Neural cell (in vitro differentiated cells): ENCODE measurements around the gene NEURL2. TPM values are rescaled to one million over a fixed set of nuclear protein-coding genes. Genes with fewer than 3 reads are reported as not detected.
"Not testable (repeated sequence)": the region's sequence is repeated elsewhere in the genome, so short reads cannot be mapped to it uniquely, and the experiment has no call there.

Source experiments
- H2AFZ ChIP-seq: fragments of 200-600, 300-800 bp; sonication (generic), shearing (Covaris generic); 2 replicates; pipeline ENCODE4 v1.6.0; 2014; ENCODE audit warnings: low read depth, mild to moderate bottlenecking, antibody characterized with exemption, low read length, moderate library complexity
- H3F3A ChIP-seq: fragments of 200-600 bp; shearing (Covaris generic); 2 replicates; pipeline ENCODE4 v1.6.1; 2016; ENCODE audit warnings: mild to moderate bottlenecking, moderate library complexity, mixed read lengths, antibody characterized with exemption, low read length; ENCODE audit not compliant: insufficient read depth, poor library complexity, severe bottlenecking
- H3K27ac ChIP-seq: fragments of 200-600, 300-800 bp; sonication (generic), shearing (Covaris generic); 2 replicates; pipeline ENCODE4 v1.5.1; 2014; ENCODE audit warnings: mild to moderate bottlenecking, low read length, moderate library complexity
- H3K27me3 ChIP-seq: fragments of 300-800, 200-600 bp; sonication (generic), shearing (Covaris generic); 2 replicates; pipeline ENCODE4 v1.6.0; 2014; ENCODE audit warnings: mild to moderate bottlenecking, low read depth, low read length, moderate library complexity; ENCODE audit not compliant: insufficient read depth
- H3K36me3 ChIP-seq: fragments of 300-800, 200-600 bp; sonication (generic), shearing (Covaris generic); 2 replicates; pipeline ENCODE4 v1.5.1; 2014; ENCODE audit warnings: mild to moderate bottlenecking, antibody characterized with exemption, low read length, moderate library complexity; ENCODE audit not compliant: insufficient read depth
- H3K4me2 ChIP-seq: fragments of 300-800, 200-600 bp; sonication (generic), shearing (Covaris generic); 2 replicates; pipeline ENCODE4 v1.6.0; 2014; ENCODE audit warnings: mild to moderate bottlenecking, low read length
- H3K4me3 ChIP-seq: fragments of 300-800, 200-600 bp; sonication (generic), shearing (Covaris generic); 2 replicates; pipeline ENCODE4 v1.5.1; 2014; ENCODE audit warnings: mild to moderate bottlenecking, low read length, moderate library complexity
- H3K79me2 ChIP-seq: fragments of 200-600 bp; shearing (Covaris generic); replicated peaks from 2 replicates; pipeline ENCODE4 v1.6.0; 2014; ENCODE audit warnings: mild to moderate bottlenecking, low read length, moderate library complexity; ENCODE audit not compliant: insufficient read depth
- H3K9ac ChIP-seq: fragments of 300-800, 200-600 bp; sonication (generic), shearing (Covaris generic); 2 replicates; pipeline ENCODE4 v1.6.1; 2016; ENCODE audit warnings: mild to moderate bottlenecking, low read length, mixed read lengths
- H3K9me2 ChIP-seq: fragments of 200-600 bp; shearing (Covaris generic); 2 replicates; pipeline ENCODE4 v1.6.1; 2016; ENCODE audit warnings: mild to moderate bottlenecking, low read length, mixed read lengths; ENCODE audit not compliant: insufficient read depth
- H3K9me3 ChIP-seq: fragments of 200-600, 300-800 bp; sonication (generic), shearing (Covaris generic); 2 replicates; pipeline ENCODE4 v1.6.1; 2016; ENCODE audit warnings: mild to moderate bottlenecking, mixed run types, low read length, moderate library complexity, mixed read lengths
- H4K20me1 ChIP-seq: fragments of 200-600 bp; shearing (Covaris generic); 2 replicates; pipeline ENCODE4 v1.6.1; 2016; ENCODE audit warnings: mild to moderate bottlenecking, mixed run types; ENCODE audit not compliant: insufficient read depth
- EP300 ChIP-seq: fragments of 450-650 bp; conservative IDR thresholded peaks from 2 replicates; pipeline ENCODE4 v1.6.1; 2014; ENCODE audit warnings: antibody characterized with exemption, mild to moderate bottlenecking, moderate library complexity; ENCODE audit not compliant: poor library complexity, severe bottlenecking
- EZH2 ChIP-seq: fragments of 200-600, 300-800 bp; shearing (Covaris generic), sonication (generic); IDR thresholded peaks from 2 replicates; pipeline ENCODE4 v1.6.1; 2014; ENCODE audit warnings: antibody characterized with exemption, low read length, borderline replicate concordance, mild to moderate bottlenecking; ENCODE audit not compliant: insufficient read depth, poor library complexity, severe bottlenecking
- MXI1 ChIP-seq: fragments of 450-650 bp; conservative IDR thresholded peaks from 2 replicates; pipeline ENCODE4 v1.6.1; 2014; ENCODE audit warnings: antibody characterized with exemption, mild to moderate bottlenecking; ENCODE audit not compliant: poor library complexity, severe bottlenecking
- POLR2AphosphoS5 ChIP-seq: IDR thresholded peaks from 2 replicates; pipeline ENCODE4 v1.6.1; 2012
- RAD21 ChIP-seq: fragments of 450-650 bp; conservative IDR thresholded peaks from 2 replicates; pipeline ENCODE4 v1.6.1; 2014; ENCODE audit warnings: antibody characterized with exemption, mild to moderate bottlenecking, moderate library complexity
- SMC3 ChIP-seq: fragments of 450-650 bp; conservative IDR thresholded peaks from 2 replicates; pipeline ENCODE4 v1.6.1; 2014; ENCODE audit warnings: antibody characterized with exemption, mild to moderate bottlenecking, moderate library complexity; ENCODE audit not compliant: poor library complexity
- TAF1 ChIP-seq: IDR thresholded peaks from 2 replicates; pipeline ENCODE4 v1.6.1; 2012; ENCODE audit warnings: low read depth
- polyA plus RNA-seq: library from polyadenylated mRNA; depleted of rRNA; stranded (reverse); fragments of >200 nt; gene quantifications from 2 replicates; pipeline ENCODE4 v1.2.3, GENCODE V29; 2014
- TF ChIP-seq, protein P1 (sequence below): fragments of 450-650 bp; IDR thresholded peaks from 2 replicates; pipeline ENCODE4 v1.5.1; 2014; ENCODE audit warnings: antibody characterized with exemption, mild to moderate bottlenecking, moderate library complexity; ENCODE audit not compliant: poor library complexity, severe bottlenecking
- TF ChIP-seq, protein P2 (sequence below): IDR thresholded peaks from 2 replicates; pipeline ENCODE4 v1.6.1; 2012; ENCODE audit warnings: borderline replicate concordance

NEURL2 gene
- polyA plus RNA-seq, 1 donor from 2014 or later = 5.0 TPM

DNA sequence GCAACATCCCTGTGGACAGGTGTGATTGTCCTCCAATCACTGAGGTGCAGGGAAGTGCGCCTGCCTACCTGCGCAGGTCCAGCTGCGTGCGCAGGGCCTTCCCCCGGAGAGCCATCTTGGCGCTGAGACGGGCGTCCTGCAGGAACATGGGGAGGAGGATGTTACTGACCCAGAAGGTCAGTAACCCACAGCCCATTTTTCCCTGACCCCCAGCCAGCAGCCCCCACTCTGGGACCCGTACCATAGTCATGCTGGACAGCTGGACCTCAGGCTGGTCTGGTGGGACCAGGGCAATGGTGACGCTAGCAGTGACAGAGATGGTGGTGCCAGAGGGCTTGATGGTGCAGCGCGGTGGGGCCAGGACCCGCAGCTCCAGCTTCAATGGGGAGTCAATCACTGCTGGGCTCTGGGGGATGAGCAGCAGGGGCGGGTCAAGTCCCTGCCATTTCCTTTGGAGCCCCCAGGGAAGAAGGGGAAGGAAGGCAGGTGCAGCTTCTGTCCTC is 11.2 kb upstream of the NEURL2 start:
- Histone ChIP-seq H3K9me3 (no peaks in the 10 kb centered on the region), H3K36me3 (no peaks in the 10 kb centered on the region), H3K27ac (no peak overlapping the region), H3K9ac (no peak overlapping the region), H3K27me3 (no peaks in the 10 kb centered on the region), H3K79me2 (no peaks in the 10 kb centered on the region), H3F3A (no peaks in the 10 kb centered on the region), H3K4me2 (no peak overlapping the region), H3K9me2 (no peaks in the 10 kb centered on the region), H2AFZ (no peak overlapping the region), H3K4me3 (no peak overlapping the region), H4K20me1 (no peaks in the 10 kb centered on the region)
- TF ChIP-seq RAD21 = no peak
- TF ChIP-seq SMC3 = no peak
- TF ChIP-seq EZH2 = no peak
- no peak for TF ChIP-seq POLR2AphosphoS5
- TF ChIP-seq, protein P1, sequence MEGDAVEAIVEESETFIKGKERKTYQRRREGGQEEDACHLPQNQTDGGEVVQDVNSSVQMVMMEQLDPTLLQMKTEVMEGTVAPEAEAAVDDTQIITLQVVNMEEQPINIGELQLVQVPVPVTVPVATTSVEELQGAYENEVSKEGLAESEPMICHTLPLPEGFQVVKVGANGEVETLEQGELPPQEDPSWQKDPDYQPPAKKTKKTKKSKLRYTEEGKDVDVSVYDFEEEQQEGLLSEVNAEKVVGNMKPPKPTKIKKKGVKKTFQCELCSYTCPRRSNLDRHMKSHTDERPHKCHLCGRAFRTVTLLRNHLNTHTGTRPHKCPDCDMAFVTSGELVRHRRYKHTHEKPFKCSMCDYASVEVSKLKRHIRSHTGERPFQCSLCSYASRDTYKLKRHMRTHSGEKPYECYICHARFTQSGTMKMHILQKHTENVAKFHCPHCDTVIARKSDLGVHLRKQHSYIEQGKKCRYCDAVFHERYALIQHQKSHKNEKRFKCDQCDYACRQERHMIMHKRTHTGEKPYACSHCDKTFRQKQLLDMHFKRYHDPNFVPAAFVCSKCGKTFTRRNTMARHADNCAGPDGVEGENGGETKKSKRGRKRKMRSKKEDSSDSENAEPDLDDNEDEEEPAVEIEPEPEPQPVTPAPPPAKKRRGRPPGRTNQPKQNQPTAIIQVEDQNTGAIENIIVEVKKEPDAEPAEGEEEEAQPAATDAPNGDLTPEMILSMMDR = no peak
- TF ChIP-seq, protein P2, sequence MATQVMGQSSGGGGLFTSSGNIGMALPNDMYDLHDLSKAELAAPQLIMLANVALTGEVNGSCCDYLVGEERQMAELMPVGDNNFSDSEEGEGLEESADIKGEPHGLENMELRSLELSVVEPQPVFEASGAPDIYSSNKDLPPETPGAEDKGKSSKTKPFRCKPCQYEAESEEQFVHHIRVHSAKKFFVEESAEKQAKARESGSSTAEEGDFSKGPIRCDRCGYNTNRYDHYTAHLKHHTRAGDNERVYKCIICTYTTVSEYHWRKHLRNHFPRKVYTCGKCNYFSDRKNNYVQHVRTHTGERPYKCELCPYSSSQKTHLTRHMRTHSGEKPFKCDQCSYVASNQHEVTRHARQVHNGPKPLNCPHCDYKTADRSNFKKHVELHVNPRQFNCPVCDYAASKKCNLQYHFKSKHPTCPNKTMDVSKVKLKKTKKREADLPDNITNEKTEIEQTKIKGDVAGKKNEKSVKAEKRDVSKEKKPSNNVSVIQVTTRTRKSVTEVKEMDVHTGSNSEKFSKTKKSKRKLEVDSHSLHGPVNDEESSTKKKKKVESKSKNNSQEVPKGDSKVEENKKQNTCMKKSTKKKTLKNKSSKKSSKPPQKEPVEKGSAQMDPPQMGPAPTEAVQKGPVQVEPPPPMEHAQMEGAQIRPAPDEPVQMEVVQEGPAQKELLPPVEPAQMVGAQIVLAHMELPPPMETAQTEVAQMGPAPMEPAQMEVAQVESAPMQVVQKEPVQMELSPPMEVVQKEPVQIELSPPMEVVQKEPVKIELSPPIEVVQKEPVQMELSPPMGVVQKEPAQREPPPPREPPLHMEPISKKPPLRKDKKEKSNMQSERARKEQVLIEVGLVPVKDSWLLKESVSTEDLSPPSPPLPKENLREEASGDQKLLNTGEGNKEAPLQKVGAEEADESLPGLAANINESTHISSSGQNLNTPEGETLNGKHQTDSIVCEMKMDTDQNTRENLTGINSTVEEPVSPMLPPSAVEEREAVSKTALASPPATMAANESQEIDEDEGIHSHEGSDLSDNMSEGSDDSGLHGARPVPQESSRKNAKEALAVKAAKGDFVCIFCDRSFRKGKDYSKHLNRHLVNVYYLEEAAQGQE = no peak
- TF ChIP-seq TAF1 = no peak
- no peak for TF ChIP-seq EP300
- no peak for TF ChIP-seq MXI1

DNA sequence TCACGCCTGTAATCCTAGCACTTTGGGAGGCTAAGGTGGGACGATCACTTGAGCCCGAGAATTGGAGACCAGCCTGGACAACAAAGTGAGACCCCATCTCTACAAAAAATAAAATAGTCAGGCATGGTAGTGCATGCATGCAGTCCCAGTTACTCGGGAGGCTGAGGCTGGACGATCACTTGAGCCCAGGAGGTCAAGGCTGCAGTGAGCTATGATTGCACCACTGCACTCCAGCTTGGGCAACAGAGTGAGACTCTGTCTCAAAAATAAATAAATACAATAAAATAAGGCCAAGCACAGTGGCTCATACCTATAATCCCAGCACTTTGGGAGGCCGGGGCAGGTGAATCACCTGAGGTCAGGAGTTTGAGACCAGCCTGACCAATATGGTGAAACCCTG is 10.3 kb upstream of the NEURL2 start:
- H4K20me1 ChIP-seq, H3K27ac ChIP-seq, H3K9me3 ChIP-seq, H3K9me2 ChIP-seq, H3K4me3 ChIP-seq, H3K79me2 ChIP-seq, H3K36me3 ChIP-seq, H3F3A ChIP-seq, H3K27me3 ChIP-seq, H3K9ac ChIP-seq, H3K4me2 ChIP-seq, H2AFZ ChIP-seq: not testable (repeated sequence)
